ENCODE results near the gene NKTR.

Gene NKTR

DNA sequence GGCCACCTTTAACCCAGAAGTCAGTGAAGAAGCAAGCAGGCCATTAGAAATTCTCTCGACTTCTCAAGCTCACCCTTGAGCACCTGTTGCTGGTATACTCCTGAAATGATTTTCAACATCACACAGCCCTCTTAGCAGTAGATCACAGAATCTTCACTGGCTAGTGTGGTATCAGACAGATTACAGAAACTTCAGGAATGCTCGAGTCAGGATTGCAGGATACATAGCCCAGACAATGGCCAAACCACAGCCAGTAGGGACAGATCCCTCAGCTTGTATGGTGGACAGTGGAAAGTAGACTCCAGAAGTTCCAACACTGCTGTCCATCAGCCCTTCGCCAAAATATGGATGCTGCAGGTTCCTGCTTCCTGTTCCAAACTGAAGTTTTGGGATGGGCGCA lies 80.3 kb downstream of the NKTR start:
- DNase-seq (ENCODE audit: low read depth in 2 of 3, low spot score in 2 of 3), result no peak

GRCh38 chr3:42681361-42682038 lies 81.0 kb downstream of the NKTR start:
- no peak for DNase-seq (ENCODE audit: low read depth in 2 of 3, low spot score in 2 of 3)

- DNase-seq (ENCODE audit: low read depth in 2 of 3, low spot score in 2 of 3), result no peak
Measured at GRCh38 chr3:42682301-42683070, 82.0 kb downstream of the NKTR start.

DNA sequence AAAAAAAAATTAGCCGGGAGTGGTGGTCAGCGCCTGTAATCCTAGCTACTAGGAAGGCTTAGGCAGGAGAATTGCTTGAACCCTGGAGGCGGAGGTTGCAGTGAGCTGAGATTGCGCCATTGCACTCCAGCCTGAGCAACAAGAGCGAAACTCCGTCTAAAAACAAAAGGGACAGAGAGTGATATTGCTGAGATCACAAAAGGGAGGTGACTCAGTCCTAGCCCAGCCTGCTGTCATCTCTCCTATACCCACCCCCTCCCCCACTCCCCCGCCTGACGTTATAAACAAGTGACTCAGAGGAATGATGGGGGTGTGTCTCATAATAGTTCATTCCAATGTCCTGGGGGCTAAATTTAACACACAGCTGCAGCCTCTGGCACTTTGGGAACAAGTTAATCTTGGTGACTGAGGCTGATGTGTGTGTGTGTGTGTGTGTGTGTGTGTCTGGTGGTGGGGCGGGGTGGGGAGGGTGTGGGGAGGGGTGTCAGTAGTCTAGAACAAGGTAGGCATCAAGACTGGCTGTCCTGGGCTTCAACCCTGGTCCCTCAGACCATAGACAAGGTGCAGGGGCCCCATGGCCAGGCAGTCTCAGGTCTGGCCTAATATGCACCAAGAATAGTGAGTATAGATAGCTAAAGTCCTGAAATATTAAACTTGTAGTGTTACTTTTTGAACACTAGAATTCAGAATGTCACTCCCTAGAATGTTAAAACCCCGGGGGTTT lies 83.6 kb downstream of the NKTR start:
- DNase-seq (ENCODE audit: low read depth in 2 of 3, low spot score in 2 of 3), result peak in 1 of 3 experiments; percentile 6

GRCh38 chr3:42684632-42685362 lies 84.3 kb downstream of the NKTR start:
- no peak for DNase-seq (ENCODE audit: low read depth in 2 of 3, low spot score in 2 of 3)

- no peak for DNase-seq (ENCODE audit: low read depth in 2 of 3, low spot score in 2 of 3)
Measured at GRCh38 chr3:42685363-42685881, 84.9 kb downstream of the NKTR start, which contains the start of gene KLHL40. Gene KLHL40 (plus strand): TSS chr3:42685537. CDS start chr3:42685619, 82 bp downstream.

GRCh38 chr3:42685891-42686820 lies 85.7 kb downstream of the NKTR start:
- no peak for DNase-seq (ENCODE audit: low read depth in 2 of 3, low spot score in 2 of 3)

GRCh38 chr3:42686832-42687650 lies 86.6 kb downstream of the NKTR start:
- DNase-seq (ENCODE audit: low read depth in 2 of 3, low spot score in 2 of 3), result no peak

DNA sequence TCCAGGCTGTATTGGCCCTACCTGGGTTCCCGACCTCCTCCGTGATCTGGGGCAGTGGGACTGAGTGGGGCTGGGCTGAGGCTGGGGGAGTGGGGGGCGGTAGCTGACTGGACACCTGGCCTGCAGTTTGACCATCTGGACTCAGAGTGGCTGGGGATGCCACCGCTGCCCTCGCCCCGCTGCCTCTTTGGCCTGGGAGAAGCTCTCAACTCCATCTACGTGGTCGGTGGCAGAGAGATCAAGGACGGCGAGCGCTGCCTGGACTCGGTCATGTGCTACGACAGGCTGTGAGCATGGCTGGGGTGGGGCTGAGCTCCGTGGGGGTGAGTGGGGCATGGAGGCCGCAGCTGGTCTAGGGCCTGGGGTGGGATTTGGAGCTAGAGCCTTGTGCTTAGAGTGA lies 87.5 kb downstream of the NKTR start:
- no peak for DNase-seq (ENCODE audit: low read depth in 2 of 3, low spot score in 2 of 3)

- no peak for DNase-seq (ENCODE audit: low read depth in 2 of 3, low spot score in 2 of 3)
Measured at GRCh38 chr3:42688487-42689420, 88.3 kb downstream of the NKTR start.

DNA sequence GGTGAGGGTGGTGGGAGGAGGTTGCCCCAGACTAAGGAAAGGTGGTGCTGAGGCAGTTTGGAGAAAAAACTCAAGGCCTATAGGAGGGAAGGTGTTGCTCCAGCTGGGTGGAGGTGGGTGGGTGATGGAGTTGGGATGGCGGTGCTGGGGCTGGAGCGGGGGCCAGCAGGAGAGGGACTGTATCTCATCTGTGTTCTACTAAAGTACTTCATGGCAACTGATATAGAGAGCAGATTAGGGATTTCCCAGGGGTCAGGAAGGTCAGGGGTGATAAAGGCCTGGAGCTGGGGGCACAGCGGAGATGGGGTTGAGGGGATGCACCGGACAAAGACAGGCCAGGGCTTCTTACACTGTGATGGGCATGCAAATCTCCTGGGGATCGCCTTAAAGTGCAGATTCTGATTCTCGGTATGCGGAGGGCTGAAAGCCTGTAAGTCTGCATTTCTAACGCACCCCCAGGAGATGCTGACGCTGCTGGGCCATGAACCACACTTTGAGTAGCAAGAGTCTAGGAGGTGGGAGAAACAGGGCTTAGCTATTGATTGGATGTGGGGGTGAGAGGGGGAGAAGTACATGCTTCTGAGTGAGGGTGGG lies 89.0 kb downstream of the NKTR start:
- no peak for DNase-seq (ENCODE audit: low read depth in 2 of 3, low spot score in 2 of 3)

GRCh38 chr3:42690191-42690590 lies 89.7 kb downstream of the NKTR start:
- DNase-seq (ENCODE audit: low read depth in 2 of 3, low spot score in 2 of 3), result no peak

- no peak for DNase-seq (ENCODE audit: low read depth in 2 of 3, low spot score in 2 of 3)
Measured at GRCh38 chr3:42690766-42691680, 90.5 kb downstream of the NKTR start.

DNA sequence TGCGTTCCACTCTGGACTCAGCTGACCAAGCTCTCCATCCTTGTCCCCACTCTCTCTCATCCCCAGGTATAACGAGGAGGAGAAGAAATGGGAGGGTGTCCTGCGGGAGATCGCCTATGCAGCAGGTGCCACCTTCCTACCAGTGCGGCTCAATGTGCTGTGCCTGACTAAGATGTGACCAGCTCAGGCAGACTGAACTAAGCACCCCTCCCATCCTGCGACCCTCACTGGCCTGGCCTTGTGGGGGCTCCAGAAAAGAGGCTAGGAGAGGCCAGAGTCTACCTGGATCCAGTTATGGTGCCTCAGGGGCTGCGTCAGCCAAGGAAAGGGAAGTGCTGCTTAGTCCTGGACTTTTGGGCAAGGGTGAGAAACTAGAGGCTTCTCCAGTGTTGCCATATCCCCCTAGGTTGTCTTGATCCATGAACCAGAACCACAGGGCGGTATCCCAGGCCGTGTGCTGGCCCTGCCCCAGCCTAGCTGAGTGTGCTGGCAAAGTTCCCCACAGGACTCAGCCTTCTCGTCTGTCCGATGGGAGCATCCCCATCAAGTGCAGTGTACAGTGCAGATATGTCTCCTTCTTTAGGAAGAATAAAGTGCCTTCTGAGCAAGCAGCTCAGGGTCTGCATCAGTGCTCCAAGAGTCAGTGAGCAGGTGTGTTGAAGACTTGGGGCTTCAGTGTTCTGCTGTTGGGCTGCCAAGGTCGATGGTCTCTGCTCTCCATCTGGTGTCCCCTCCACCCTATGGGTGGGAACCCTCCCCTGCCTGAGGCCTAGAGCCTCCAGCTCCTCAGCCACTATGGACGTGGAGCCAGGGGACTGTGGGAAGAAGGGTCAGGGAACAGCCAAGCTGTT lies 91.6 kb downstream of the NKTR start:
- DNase-seq (ENCODE audit: low read depth in 2 of 3, low spot score in 2 of 3), result no peak

DNA sequence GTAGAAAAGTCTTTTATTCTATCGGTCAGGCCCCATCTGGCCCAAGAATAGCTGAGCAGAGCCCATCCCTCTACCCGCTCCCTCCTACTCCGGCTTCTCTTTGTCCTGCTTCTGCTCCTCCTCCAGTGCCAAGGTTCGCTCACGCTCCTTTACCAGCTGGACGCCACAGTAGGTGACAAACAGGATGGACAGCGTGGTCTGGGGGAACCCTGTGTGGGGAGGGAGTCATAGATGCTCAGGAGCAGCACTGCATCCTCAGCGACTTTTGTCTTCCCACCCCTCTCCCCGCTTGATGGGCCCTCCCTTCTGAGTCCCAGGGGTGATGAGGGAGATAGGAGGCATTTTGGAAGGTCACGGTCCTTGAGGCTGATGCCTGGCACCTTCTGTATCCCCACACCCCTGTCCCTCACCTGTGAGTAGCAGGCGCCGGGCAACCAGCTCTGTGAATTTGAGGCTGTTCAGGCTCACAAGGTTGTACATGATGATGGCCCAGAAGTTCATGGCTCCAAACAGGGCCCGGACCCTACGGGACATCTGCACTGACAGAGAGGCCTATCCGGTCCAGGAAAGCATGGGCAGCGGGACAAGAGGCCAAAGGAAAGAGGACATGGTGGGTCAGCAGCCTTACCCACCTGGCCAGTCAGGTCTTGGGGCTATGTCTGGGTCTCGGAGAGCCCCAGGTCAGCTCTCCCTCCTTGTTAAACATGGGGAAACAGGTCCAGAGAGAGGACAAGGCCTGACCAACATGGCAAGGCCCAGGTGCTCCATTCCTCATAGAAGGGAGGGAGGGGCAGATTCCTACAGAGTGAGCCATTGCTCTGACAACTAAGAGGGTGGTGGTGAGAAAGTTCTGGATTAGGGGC lies 92.4 kb downstream of the NKTR start:
- no peak for DNase-seq (ENCODE audit: low read depth in 2 of 3, low spot score in 2 of 3)

Data from activated CD8-positive, alpha-beta memory T cell treated with anti-CD3 and anti-CD28 coated beads for 48 hours (primary cell).